GM19397 (cell line): Measurements from ENCODE around the gene AATF.

Source experiments
- ATAC-seq: cut with Tn5 transposase; IDR thresholded peaks from one replicate; pipeline ENCODE4 v1.9.1; 2021; ENCODE audit warnings: mild to moderate bottlenecking, moderate library complexity; ENCODE audit not compliant: unreplicated experiment

Gene AATF

GRCh38 chr17:36929851-36930582 lies 18.7 kb upstream of the AATF start:
- no peak for ATAC-seq

DNA sequence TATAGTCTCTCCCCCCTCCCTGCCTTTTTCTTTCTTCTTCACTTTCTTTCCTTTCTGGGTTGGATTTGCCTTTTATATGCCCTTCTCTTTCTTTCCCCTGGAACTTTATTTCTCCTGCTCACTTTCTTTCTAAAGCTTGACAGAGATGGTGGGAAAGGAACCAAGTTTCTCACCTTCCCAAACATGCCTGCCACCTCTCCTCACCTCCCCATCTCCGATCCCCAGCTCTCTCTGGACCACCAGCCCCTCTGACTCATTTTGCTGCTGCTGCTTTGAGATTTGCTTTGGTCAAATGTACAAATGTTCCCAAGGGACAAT lies 18.2 kb upstream of the AATF start:
- ATAC-seq, result no peak

- ATAC-seq, result no peak
Observed at GRCh38 chr17:36931096-36931696, 17.6 kb upstream of the AATF start.

DNA sequence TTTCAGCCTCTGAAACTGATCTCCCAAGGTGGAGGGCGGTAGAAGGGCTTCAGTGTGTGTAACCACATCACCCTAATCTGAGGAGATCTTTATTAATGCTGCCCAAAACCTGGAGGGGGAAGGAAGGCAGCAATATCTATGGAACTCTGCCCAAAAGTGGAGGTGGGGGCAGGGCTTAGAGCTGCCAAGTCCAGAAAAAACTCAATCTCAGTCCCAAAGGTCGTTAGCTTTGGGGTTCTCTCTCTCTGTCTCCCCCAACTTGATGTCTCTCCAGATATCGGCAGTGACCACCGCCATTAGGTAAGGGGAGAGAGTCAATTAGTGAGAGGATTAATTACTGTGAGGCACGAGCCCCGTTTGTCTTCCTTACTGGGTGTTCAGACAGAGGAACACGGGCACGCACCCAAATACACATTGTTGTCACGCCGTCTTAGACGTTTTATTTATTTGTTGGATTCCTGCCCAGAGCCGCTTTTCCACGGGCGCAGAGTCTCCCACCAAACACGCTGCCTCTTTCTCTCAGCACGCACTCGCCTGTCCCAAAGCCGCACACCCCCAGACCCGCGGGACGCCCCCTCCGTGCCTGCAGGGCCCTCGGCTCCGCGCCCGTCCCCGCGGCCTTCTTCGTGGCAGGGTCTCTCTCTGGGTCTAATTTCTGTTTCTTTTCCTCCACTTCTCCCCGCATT lies 16.9 kb upstream of the AATF start:
- ATAC-seq, result no peak

DNA sequence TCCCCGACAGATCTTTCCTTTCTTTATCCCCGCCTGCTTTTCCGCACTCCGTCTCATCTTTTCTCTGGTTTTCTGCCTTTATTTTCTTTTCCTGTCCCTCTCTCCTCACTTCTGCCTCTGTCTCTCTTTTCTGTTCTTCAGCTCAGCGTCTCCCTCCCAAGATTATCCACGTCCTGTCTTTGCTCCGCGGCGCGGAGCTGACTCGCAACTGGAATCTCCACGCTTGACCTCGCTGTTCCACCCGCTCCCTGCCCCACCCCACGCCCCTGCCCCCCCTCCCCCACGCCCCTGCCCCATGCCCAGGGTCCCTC lies 16.4 kb upstream of the AATF start:
- no peak for ATAC-seq

- no peak for ATAC-seq
Observed at GRCh38 chr17:36932694-36933511, 15.9 kb upstream of the AATF start.

DNA sequence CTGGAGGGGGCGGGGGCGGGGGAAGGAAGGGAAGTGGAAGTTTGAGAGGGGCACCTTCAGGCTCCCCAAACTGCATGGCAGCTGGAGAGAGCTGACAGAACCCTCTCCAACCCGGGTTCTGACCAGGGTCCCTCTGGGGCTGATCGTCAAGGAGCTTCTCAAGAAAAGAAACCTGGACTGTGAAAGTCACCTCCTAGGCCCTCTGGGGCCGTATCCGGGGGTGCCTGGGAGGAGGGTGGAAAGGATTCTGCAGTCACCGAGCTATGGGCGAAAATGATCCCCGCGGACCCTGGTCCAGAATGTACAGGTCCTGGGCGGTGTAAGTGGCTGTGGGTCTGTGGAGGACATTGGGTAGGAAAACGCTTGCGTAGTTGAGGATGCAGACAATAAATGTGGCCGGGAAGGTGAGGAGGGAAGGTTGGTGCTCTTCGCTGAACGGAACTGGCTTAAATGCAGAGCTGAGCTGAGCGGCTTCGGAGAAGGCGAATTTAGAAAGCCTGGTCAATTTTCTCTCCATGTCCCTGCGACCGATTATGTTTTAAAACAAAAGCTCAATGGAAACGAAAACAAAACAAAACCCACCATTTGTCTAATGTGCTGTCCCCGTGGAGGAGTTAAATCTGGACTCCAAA lies 15.1 kb upstream of the AATF start:
- no peak for ATAC-seq

GRCh38 chr17:36934144-36934691 lies 14.5 kb upstream of the AATF start:
- no peak for ATAC-seq

GRCh38 chr17:36934692-36935630 lies 13.8 kb upstream of the AATF start:
- no peak for ATAC-seq

GRCh38 chr17:36935671-36936454 lies 12.9 kb upstream of the AATF start:
- ATAC-seq, result no peak

DNA sequence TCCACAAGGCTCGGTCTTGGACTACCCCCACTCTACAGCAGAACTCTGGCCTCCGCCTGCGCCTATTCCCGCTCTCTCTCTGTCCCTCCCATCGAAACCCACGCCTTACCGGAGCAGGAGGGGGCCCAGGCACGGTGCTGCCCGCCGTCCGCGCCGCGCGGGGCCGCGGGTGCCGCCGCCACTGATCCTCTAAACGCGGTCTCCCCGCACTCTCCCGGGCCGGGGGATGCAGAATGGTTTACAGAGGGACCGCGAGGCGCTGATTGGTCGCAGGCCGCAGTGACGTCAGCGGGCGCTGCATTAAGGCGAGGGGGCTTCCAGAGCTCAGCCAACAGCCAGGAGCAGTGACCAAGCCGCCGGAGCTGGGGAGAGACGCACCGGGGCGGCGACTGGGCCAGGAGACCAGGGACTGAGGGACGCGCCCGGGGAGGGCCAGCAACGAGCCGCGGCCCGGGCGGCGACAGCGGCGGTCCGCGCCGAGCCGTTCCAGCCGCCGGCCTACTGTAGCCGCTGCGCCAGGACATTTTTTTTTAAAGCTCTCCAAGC lies 12.2 kb upstream of the AATF start:
- no peak for ATAC-seq

- no peak for ATAC-seq
Observed at GRCh38 chr17:36937001-36937958, 11.5 kb upstream of the AATF start, which contains the start of gene LHX1. Gene LHX1, plus strand, starts transcription at chr17:36937475. Its CDS starts 723 bp downstream, at chr17:36938198.

DNA sequence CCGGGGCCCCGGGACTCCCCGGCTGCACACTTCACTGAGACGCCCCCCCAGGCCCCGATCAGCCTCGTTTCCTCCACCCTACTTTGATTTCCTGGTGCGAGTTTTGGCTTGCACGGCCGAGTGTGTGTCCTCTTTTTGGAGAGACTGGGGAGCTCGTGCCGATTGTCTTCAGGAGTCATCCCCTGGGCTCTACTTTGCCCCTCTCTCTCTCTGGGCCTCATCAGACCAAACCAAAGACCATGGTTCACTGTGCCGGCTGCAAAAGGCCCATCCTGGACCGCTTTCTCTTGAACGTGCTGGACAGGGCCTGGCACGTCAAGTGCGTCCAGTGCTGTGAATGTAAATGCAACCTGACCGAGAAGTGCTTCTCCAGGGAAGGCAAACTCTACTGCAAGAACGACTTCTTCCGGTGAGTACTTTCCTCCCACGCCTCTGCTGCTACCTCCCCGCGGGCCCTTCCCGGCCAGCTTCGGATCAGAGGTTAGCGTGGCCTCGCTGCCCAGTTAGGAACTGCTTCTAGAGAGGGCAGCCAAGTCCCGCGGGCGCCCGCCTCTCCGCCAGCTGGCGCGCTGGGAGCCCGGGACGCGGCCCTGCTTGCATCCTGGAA lies 10.7 kb upstream of the AATF start:
- ATAC-seq, result no peak

GRCh38 chr17:36938566-36939051 lies 10.1 kb upstream of the AATF start:
- no peak for ATAC-seq

GRCh38 chr17:36939052-36939801 lies 9.5 kb upstream of the AATF start:
- no peak for ATAC-seq

GRCh38 chr17:36939802-36940312 lies 8.9 kb upstream of the AATF start:
- ATAC-seq, result no peak
